CD4-positive, alpha-beta T cell treated with Interleukin-15 for 1 hour (primary cell): Measurements from ENCODE around the gene ANKS1B.
"Not testable (repeated sequence)": the region's sequence is repeated elsewhere in the genome, so short reads cannot be mapped to it uniquely, and the experiment has no call there.

Experiments
- DNase-seq: peaks from one replicate; pipeline ENCODE4 v3.0.0-alpha.2; 2020

The ANKS1B gene

DNA sequence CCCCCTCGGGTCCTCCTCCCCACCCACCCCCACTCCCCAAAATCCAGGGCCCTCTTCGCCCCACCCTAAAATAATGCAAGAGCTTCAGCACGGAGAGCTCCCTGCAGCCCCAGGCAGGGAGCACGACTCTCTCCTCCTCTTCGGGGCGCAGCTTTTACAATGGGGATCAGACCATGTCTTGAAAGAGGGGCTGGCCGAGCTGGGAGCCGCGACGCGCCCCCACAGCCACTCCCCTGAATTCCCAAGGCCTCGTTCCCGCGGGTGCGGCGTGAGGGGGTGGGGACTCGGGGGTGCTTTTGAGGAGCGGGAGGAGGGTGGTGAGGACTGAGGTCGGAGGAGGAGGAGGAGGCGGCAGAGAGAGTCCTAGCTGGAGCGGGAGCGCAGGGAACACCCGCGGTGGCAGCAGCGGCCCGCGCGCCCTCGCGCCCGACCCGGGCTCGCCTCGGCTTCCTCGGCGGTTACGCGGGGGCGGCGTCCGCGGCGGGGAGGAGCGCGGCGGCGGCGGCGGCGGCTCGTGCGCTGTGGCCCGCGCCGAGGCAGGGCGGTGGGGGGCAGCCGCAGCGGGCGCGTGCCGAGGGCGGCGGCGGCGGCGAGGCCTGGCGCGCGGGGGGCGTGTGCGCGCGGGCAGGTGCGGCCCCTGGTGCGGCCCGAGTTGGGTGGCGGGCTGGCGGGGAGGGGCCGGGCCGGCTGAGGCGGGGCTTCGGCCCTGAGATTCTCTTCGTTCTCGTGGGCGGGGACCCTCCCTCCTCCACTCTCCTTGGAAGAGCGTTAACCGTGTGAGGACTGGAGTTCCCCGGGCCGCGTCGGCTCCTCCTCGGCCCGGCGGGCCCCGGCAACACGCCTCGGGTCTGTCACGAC, at the start of gene ANKS1B:
TSS of gene ANKS1B (minus strand) at position 666 of the 858 bp plus-strand sequence. CDS start 699 bp downstream, outside the sequence.
- DNase-seq = no peak

DNA sequence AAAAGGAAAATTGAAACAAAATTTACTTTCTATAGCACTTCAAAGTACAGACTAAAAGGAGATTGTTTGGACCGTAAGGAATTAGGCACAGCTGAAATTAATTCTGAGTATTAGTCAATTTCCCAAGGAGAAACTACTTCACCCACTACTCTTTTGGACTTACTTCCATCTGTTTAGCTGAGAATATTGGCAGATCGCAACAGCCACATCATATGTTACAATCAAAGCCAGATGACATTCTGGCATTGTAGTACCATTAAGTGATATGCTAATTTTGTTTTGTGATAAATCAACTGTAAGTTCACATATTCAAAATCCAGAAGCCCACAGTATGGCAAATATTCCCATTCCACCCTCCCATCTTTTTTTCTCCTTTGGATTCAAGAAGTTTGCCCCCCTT, 47.1 kb upstream of the ANKS1B start:
- DNase-seq = no peak

DNA sequence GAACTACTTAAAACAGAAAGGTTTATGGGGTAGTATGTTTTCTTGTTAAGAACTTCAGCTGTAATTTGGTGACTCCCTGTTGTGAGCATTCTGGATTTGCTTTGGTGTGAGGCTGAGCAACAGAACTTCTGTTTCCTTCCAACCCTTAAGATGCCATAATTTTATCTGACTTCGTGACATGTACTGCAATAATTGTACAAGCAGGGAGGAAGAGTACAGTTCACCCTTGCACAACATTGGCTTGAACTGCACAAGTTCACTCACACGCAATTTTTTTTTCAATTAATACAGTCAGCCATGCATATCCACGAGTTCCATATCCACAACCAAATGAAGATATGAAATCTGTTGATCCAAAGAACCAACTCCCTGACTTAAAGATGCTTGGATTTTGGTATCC, 42.9 kb upstream of the ANKS1B start:
- no peak for DNase-seq

DNA sequence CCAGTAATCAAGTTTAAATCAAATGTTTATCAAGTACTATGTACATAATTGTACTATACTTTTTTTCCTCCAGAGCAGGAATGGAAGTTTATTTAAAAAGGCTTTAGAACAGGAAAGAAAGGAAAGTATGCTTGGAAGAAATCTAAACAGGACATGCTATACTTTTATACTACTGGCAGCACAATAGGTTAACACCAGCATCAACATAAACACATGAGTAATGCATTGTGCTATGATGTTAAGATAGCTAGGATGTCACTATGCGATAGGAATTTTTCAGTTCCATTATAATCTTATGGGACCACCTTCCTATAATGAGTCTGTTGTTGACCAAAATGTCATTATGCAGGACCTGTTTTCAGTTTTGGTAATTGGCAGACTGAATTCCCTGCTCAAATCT, 41.5 kb upstream of the ANKS1B start:
- DNase-seq = no peak

DNA sequence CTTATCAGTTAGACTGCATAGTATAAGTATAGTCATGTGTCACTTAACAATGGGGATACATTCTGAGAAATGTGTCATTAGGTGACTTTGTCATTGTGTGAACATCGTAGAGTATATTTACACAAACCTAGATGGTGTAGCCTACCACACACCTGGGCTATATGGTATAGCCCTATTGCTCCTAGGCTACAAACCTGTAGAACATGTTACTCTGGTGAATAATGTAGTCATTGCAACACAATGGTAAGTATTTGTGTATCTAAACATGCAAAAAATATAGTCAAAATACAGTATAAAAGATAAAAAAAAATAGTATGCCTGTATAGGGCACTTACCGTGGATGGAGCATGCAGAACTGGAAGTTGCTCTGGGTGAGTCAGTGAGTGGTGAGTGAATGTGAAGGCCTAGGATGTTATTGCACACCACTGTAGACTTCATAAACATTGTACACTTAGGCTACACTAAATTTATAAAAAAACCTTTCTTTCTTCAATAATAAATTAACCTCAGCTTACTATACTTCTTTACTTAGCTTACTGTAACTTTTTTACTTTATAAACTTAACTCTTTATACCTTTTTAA, 40.3 kb upstream of the ANKS1B start:
- DNase-seq = no peak

DNA sequence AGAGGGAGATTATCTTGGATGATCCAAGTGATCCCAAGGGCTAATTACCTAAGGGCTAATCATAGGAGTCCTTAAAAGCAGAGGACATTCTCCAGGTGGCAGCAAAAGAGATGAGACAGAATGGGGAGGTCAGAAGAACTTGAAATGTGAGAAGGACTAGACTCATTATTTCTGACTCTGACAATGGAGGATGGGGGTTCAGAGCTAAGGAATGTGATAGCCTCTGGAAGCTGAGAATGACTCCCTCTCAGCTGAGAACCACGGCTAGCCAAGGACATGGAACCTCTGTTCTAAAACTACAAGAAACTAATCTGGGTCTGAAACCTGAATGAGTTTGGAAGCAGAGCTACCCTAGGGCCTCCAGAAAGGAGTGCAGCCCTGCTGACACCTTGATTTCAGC, 35.6 kb upstream of the ANKS1B start:
- DNase-seq = no peak

DNA sequence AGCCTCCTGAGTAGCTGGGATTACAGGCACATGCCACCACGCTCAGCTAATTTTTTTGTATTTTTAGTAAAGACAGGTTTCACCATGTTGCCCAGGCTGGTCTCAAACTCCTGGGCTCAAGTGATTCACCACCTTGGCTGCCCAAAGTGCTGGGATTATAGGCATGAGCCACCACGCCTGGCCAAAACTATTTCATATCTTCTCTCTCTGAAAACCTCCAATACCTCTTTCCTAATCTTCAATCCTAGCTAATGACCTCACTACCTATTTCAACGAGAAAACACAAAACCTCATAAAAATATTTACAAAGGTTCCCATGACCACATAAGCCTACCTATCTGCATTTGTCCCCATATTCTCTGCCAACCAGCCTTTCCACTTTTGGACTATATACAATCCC, 32.3 kb upstream of the ANKS1B start:
- no peak for DNase-seq

DNA sequence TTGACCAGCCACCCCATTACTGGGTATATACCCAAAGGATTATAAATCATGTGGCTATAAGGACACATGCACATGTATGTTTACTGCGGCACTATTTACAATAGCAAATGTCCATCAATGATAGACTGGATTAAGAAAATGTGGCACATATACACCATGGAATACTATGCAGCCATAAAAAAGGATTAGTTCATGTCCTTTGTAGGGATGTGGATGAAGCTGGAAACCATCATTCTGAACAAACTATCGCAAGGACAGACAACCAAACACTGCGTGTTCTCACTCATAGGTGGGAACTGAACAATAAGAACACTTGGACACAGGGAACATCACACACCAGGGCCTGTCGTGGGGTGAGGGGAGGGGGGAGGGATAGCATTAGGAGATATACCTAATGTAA, 31.6 kb upstream of the ANKS1B start:
- DNase-seq = not testable (repeated sequence)

DNA sequence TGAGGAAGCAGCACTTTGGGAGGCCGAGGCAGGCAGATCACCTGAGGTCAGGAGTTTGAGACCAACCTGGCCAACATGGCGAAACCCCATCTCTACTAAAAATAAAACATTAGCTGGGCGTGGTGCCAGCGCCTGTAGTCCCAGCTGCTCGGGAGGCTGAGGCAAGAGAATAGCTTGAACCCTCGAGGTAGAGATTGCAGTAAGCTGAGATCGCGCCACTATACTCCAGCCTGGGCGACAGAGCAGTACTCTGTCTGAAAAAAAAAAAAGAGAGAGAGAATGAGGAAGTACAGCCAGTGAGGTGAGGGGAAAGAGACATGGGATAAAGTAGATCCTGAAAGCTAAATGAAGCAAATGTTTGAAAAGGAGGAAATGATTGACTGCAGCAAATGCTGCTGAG, 21.1 kb upstream of the ANKS1B start:
- not testable (repeated sequence) for DNase-seq

DNA sequence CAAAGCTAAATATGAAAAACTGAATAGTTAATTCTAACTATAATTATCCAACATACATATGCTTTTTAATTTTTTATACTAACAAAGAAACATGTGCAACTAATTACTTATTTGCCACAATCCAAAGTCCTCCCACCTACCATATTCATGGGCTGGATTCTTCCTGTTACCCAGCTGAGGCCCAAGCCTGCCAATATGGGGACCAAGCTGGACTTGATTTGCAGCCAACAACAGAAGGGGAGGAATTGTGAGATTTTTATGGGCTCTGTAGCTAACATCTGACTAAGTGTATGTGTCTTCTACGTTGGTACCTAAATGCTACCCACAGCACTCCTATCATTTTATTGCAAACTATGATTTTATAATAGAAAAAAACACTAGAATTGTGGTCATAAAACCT, 13.1 kb upstream of the ANKS1B start:
- DNase-seq = no peak

DNA sequence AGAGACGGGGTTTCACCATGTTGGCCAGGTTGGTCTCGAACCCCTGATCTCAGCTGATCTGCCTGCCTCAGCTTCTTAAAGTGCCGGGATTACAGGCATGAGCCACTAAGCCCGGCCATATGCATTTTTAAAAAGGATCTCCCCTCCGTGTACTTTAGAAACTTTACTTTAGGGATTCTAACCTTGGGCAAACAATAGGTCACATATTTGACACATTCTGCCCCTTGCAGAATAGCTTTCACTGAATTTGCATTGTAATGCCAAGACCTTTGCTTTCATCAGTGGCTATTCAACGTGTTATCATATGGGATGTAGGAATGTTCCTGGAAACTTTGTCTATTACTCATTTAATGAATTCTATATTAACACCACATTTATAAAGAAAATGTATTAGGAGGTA, 11.4 kb upstream of the ANKS1B start:
- DNase-seq = no peak

DNA sequence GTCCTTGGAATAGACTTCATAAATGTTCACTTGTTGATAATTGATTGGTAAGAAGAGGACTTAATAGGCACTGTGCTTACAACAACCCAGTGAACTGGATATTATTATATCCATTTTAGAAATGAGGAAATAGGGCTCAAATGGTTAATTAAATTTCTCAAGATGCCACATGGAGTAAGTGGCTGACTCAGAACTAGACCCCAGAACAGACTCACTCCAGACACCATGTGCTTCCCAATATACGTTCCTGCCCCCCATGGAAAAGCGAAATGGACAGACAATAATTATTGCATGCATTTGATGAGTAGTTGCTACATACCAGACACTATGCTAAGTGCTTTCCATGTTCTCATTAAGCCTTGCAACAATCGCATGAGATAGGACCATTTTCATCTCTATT, 895 bp upstream of the ANKS1B start:
- DNase-seq = no peak

DNA sequence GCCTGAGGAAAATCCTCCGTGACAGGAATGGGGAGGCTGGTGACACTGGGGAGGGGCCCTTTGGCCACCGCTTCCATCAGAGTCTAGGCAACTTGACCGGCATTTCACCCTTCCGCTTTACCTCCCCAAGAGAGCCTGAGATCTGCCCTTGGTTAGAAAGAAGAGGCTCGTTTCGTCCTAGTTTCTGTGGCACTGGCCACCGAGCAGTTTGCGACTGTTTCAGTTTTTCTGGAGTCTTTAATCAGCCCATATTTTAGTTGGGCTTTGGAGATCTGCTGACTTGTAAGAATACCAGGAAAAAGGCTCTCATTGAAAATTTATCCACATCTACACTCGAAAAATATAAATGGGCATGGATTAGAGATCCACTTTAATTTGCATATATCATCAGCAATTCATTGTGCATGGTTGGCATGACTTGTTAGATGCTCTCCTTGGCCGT, 414 bp upstream of the ANKS1B start:
- no peak for DNase-seq

DNA sequence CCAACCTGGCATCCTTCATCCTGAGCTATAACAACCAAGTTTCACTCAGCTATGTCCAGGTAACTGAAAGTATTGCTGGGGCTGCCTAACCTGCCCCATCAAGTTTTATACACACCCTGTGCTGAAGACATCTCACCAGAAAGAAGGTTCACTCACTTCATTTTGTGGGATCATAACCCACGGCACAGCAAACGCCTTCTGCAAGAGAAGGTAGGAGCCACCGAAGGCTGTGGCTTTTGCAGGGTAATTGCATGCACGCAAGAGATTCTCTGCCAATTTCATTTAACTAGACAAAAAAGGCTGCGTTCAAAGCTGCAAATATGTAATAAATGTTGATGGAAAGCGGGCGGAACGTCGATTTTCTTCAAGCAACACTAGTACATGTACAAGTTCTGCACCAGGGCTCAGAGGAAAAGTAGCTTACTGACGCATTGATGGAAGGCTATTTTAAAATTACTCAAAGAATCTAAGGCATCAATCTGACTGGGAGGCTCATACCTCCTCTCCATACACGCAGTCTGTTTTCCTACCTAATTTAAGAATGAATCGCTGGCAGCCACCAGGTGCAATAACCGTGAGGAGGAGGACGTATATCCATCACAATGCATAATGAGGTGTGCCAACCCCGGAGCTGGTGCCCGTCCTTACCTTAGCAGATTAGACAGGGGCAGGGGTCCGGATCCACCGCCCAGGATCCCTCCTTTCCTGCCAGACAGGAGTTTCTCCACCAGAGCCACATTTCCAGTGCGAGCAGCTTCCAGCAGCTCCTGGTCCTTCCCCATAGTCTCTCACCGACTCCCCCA, 1.1 kb downstream of the ANKS1B start:
- DNase-seq = no peak

DNA sequence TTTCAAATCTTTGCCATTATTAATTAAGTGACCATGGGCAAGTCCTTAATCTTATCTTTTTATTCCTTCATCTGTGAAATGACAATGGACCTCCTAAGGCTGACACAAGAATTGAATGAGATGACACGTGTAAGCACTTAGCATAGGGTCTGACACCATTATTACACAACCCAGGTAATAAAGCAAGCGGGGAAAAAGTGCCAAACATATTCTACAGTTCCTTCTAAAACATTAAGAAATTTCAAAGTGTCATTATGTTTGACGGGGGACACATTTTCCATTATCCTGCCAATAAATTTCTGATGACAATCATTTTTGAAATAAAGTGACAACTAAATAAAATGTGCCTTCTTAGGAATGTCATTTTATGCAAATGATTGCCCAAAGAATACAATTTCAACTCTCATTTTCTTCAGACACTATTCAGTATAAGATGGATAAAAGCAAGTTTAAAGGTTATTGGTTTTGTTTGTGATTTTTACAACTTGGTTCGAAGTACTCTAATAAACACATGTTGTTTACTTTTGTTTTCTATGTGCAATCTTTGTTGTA, 3.0 kb downstream of the ANKS1B start:
- no peak for DNase-seq

DNA sequence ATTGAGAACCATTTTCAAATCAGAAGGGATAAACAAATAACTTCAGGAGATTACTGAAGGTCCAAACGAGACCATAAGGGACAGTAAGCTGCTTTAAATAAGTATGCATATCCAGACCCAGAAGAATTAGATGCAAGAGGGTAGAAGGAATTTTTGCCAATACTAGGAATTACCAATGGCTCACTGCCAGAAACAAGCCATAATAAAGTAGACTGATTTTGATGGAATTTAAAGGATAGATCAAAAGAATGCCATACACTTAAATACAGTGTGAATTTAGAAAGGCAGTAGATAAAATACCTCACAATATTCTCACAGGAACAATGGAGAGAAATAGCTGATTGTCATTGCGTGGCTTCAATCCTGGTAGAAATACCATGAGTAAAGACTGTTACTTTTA, 5.3 kb downstream of the ANKS1B start:
- no peak for DNase-seq

DNA sequence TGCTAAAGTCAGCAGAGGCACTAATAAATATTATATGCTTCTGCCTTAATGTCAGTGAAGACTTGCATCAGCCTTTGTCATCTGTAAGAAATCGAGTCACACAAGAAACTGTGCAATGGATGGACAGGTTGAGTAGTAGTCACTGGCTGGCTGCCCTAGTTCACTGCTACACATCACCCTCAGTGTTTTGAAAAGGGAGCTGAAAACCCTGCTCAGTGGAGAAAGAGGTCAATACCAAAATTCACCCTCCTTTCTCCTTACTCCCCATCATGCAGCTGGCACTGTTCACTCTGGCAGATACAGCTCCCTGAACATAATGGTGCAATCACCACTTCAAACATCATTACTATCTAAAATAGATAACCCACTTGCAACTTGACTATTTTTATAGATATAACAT, 6.6 kb downstream of the ANKS1B start:
- DNase-seq = no peak

DNA sequence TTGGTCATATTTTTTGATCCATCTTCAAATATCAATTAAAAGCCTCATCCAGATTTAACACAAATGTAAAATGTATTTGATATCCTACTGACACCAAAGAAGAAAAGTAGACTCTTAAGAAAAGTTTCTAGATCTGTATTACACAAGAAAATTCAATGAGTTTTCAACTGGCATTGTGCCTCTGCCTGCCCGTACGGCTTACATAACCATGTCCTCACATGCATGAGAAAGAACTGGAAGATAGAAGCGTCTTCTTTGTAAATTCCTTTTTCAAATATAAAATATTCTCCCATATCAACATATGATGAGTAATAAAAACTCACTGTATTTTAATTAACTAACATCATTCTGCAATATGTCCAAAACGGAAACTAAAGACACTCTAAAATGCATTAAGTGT, 7.2 kb downstream of the ANKS1B start:
- DNase-seq = no peak

DNA sequence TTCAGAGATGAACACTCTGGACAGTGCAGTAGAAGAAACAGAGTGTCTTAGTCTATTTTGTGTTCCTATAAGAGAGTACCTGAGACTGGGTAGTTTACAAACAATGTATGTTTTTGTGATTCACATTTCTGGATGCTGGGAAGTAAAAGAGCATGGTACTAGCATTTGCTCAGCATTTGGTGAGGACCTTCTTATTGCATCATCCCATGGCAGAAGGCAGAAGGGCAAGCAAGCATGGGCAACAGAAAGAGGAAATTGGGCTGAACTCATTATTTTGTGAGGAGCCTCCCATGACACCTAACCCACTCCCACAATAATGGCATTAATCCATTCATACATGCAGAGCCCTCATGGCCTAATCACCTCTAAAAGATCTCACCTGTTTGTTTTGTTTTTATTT, 8.0 kb downstream of the ANKS1B start:
- DNase-seq = no peak

DNA sequence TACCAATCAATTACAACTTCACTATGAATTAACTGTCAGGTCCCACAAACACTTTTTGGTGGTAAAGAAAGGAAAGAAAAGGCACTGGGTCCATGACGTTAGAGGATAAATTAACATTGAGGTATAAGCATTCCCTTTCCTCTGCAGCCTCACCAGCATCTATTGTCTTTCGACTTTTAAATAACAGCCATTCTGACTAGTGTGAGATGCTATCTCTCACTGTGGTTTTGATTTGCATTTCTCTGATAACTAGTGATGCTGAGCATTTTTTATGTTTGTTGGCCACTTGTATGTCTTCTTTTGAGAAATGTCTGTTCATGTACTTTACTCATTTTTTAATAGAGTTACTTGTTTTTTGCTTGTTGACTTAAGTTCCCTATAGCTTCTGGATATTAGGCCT, 9.4 kb downstream of the ANKS1B start:
- no peak for DNase-seq

DNA sequence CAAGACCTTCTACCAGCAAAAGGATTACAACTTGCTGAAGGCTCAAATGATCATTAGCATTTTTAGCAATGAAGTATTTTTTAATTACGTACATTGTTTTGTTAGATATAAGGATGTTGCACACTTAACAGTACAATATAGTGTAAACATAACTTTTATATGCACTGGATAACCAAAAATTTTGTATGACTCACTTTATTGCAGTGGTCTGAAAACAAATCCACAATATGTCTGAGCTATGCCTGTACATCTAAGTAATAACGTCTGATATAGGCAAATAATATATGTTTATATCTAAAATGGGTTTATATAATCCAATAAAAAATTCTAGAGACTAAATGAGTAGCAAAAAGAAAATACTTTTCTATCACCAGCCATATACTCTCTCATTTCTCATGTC, 10.6 kb downstream of the ANKS1B start:
- no peak for DNase-seq

DNA sequence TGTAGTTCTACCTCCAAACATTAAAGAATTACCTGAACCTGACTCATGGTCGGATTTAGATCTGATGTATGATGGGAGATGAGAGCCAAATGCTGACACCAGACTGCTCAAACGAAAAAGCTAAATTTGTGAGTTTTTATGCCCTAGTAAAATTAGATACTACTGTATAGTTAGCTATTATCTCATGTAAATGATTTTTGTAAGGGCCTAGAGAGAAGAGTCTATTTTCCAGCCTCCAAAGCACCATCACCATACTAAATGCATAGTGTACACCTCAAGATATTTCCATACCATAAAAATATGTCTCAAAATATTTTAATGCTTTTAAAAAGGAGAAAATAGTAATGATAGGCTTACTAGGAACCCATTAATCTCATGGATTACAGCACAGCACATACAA, 18.3 kb downstream of the ANKS1B start:
- DNase-seq = no peak

DNA sequence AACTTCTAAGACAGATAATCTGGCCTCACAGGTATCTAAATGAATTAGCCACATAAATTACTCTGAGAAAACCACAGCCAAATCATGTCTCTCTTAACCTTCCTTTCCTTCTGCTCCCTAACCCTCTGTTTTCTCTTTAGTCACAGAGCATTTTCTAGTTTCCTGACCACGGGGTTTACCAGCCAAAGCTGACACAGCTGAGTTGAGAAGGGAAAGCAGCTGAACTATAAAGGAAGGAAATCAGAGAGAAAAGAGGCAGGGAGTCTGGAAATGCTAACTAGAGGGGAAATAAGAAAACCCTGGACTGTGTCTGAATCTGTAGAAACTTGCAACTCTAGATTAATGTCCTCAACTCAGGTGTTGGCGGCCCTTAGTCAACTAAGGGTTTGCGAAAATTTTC, 24.4 kb downstream of the ANKS1B start:
- no peak for DNase-seq
